HEK293T (cell line): Measurements from ENCODE around the gene YAE1.

Experiments
- ARNT ChIP-seq: fragments of 450-650 bp; IDR thresholded peaks from 2 replicates; pipeline ENCODE4 v1.6.1; 2017; ENCODE audit warnings: mild to moderate bottlenecking
- BHLHE40 ChIP-seq: fragments of 450-650 bp; IDR thresholded peaks from 2 replicates; pipeline ENCODE4 v1.6.1; 2016; ENCODE audit warnings: mild to moderate bottlenecking, moderate library complexity, borderline replicate concordance
- CTBP1 ChIP-seq: fragments of 450-650 bp; IDR thresholded peaks from 2 replicates; pipeline ENCODE4 v1.6.1; 2016; ENCODE audit warnings: borderline replicate concordance
- FOXK2 ChIP-seq: fragments of 450-650 bp; IDR thresholded peaks from 2 replicates; pipeline ENCODE4 v1.6.1; 2016; ENCODE audit warnings: mild to moderate bottlenecking
- FOXM1 ChIP-seq: fragments of 450-650 bp; IDR thresholded peaks from 2 replicates; pipeline ENCODE4 v1.6.1; 2017; ENCODE audit warnings: mild to moderate bottlenecking, borderline replicate concordance
- HDGF ChIP-seq: fragments of 450-650 bp; IDR thresholded peaks from 2 replicates; pipeline ENCODE4 v1.6.1; 2017; ENCODE audit warnings: antibody characterized with exemption, borderline replicate concordance
- LEF1 ChIP-seq: fragments of 450-650 bp; IDR thresholded peaks from 2 replicates; pipeline ENCODE4 v1.6.1; 2017; ENCODE audit warnings: mild to moderate bottlenecking, borderline replicate concordance
- NFRKB ChIP-seq: fragments of 450-650 bp; IDR thresholded peaks from 2 replicates; pipeline ENCODE4 v1.6.1; 2016; ENCODE audit warnings: mild to moderate bottlenecking, moderate library complexity
- SP1 ChIP-seq: fragments of 450-650 bp; IDR thresholded peaks from 2 replicates; pipeline ENCODE4 v1.6.1; 2017
- SUZ12 ChIP-seq: fragments of 450-650 bp; IDR thresholded peaks from 2 replicates; pipeline ENCODE4 v1.6.1; 2016; ENCODE audit warnings: mild to moderate bottlenecking
- ZNF384 ChIP-seq: fragments of 450-650 bp; IDR thresholded peaks from 2 replicates; pipeline ENCODE4 v1.6.1; 2016

DNA sequence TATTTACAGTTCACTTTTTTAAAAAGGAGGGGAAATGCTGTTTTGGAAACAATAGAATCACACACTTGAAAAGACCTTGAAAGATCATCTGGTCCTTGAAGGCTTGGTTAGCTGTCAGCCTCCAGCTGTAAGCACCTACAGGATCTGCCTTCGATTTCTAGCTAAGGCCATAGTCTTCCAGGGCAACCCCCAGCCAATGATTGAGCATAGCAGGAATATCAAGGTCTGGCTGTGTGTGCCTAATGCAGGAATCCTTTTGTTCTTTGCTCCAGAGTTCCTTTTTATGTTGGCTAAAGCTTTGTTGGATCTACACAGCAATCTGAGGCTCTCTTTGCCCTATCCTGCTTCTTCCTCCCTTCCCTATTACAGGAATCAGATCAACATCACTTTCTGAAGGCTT lies 5.2 kb upstream of the YAE1 start:
- no peak for TF ChIP-seq ARNT
- no peak for TF ChIP-seq SUZ12
- no peak for TF ChIP-seq SP1
- no peak for TF ChIP-seq CTBP1
- TF ChIP-seq FOXK2, result no peak
- TF ChIP-seq FOXM1, result no peak
- TF ChIP-seq BHLHE40, result no peak
- TF ChIP-seq LEF1, result no peak
- no peak for TF ChIP-seq NFRKB
- TF ChIP-seq HDGF, result no peak
- TF ChIP-seq ZNF384, result no peak
